Osteocyte (in vitro differentiated cells): ENCODE data around the gene ZNF75A. TPM values are rescaled to one million over a fixed set of nuclear protein-coding genes. Genes with fewer than 3 reads are reported as not detected.

Source experiments
- DNase-seq: peaks from one replicate; pipeline ENCODE4 v3.0.0; 2021; ENCODE audit warnings: mixed read lengths; ENCODE audit not compliant: unreplicated experiment; ENCODE audit errors: extremely low spot score
- H3K27ac Mint-ChIP-seq: one replicate; pipeline ENCODE4 v1.8.0; 2021; ENCODE audit warnings: mild to moderate bottlenecking, mixed read lengths; ENCODE audit not compliant: unreplicated experiment
- H3K27me3 Mint-ChIP-seq: one replicate; pipeline ENCODE4 v1.8.0; 2021; ENCODE audit warnings: mixed read lengths; ENCODE audit not compliant: unreplicated experiment
- H3K36me3 Mint-ChIP-seq: one replicate; pipeline ENCODE4 v1.8.0; 2021; ENCODE audit warnings: mixed read lengths; ENCODE audit not compliant: unreplicated experiment
- H3K4me1 Mint-ChIP-seq: one replicate; pipeline ENCODE4 v1.8.0; 2021; ENCODE audit warnings: mixed read lengths; ENCODE audit not compliant: unreplicated experiment
- H3K4me3 Mint-ChIP-seq: one replicate; pipeline ENCODE4 v1.8.0; 2021; ENCODE audit warnings: mild to moderate bottlenecking, moderate library complexity, mixed read lengths; ENCODE audit not compliant: unreplicated experiment
- H3K9me3 Mint-ChIP-seq: one replicate; pipeline ENCODE4 v1.8.0; 2021; ENCODE audit warnings: mixed read lengths; ENCODE audit not compliant: unreplicated experiment
- total RNA-seq: library from RNA; stranded (reverse); gene quantifications from 2 replicates; pipeline ENCODE4 v1.2.1, GENCODE V29; 2021
- TF ChIP-seq, protein P1 (sequence below): fragments of 200-600 bp; sonication (generic); IDR thresholded peaks from 2 replicates; pipeline ENCODE4 v1.5.0; 2021; ENCODE audit warnings: antibody characterized with exemption, mild to moderate bottlenecking, moderate library complexity

The ZNF75A gene
- total RNA-seq, 1 donor from 2014 or later: 24.2 TPM

DNA sequence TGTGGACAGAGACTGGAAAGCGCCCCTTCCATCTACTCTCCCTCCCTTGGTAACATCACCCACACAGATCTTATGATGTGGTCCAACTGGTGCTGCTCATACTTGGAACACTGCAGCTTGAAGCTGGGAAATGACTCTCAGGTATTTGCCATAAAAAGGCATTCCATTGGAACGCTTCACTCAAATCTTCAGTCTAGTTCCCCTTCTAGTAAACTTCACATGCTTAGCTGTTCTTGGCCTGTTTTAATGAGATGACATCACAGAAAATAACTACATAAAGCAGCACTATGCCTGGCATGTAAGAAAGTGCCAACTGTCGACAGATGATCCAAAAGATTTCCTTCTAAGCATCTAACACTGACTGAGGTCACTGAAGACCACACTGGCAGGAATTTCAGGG lies 12.7 kb upstream of the ZNF75A start:
- DNase-seq: no peak
- no peak overlapping the region for H3K27ac Mint-ChIP-seq
- H3K27me3 Mint-ChIP-seq: no peaks in the 10 kb centered on the region
- TF ChIP-seq, protein P1, sequence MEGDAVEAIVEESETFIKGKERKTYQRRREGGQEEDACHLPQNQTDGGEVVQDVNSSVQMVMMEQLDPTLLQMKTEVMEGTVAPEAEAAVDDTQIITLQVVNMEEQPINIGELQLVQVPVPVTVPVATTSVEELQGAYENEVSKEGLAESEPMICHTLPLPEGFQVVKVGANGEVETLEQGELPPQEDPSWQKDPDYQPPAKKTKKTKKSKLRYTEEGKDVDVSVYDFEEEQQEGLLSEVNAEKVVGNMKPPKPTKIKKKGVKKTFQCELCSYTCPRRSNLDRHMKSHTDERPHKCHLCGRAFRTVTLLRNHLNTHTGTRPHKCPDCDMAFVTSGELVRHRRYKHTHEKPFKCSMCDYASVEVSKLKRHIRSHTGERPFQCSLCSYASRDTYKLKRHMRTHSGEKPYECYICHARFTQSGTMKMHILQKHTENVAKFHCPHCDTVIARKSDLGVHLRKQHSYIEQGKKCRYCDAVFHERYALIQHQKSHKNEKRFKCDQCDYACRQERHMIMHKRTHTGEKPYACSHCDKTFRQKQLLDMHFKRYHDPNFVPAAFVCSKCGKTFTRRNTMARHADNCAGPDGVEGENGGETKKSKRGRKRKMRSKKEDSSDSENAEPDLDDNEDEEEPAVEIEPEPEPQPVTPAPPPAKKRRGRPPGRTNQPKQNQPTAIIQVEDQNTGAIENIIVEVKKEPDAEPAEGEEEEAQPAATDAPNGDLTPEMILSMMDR: no peak
- H3K4me1 Mint-ChIP-seq: no peaks in the 10 kb centered on the region
- no peak overlapping the region for H3K4me3 Mint-ChIP-seq
- H3K9me3 Mint-ChIP-seq: peaks cover 41% of the 10 kb centered on the region
- peaks cover 74% of the 10 kb centered on the region for H3K36me3 Mint-ChIP-seq

DNA sequence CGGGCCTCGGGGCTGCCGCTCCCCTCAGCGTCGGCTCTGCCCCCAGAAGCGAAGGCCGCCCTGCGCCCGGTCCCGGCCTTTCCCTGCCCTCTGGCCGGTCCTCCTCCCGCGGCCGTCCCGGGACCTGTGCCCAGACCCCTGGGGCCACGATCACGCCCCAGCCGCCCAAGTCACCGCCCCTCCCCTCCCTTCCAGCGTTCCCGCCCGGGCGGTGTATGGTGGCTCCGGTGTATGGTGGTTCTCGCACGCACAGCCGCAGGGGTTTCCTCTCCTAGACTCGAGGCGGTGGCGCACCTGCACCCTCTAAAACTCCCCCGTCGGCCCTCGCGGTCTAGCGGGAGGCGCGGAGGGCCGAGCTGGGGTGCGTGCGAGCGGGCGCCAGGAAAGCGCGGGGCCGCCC lies 10.1 kb upstream of the ZNF75A start:
- H3K27ac Mint-ChIP-seq: no peak overlapping the region
- TF ChIP-seq, protein P1: no peak
- peaks cover 76% of the 10 kb centered on the region for H3K36me3 Mint-ChIP-seq
- no peak for DNase-seq
- no peaks in the 10 kb centered on the region for H3K4me1 Mint-ChIP-seq
- H3K4me3 Mint-ChIP-seq: no peak overlapping the region
- peaks cover 59% of the 10 kb centered on the region for H3K9me3 Mint-ChIP-seq
- no peaks in the 10 kb centered on the region for H3K27me3 Mint-ChIP-seq

DNA sequence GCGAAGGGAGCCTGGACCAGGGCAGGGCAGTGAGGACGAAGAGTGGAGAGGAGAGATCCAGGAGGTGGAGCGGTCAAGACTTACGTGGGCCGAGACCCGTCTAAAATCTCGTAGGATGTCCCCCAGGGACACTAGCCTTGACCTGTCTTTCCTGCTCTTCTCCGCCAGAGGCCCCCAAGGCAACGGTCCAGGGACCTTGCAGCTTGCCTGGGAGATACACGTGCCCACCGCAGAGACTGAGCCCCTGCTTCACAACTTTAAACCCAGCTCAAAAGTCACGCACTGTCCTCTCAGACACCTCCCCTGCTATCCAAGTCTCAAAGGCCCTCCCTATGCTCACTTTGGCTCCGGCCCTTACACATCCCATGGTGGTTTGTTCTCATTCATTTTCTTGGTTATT lies 9.5 kb upstream of the ZNF75A start:
- Mint-ChIP-seq H3K4me3 (no peak overlapping the region), H3K4me1 (no peaks in the 10 kb centered on the region)

DNA sequence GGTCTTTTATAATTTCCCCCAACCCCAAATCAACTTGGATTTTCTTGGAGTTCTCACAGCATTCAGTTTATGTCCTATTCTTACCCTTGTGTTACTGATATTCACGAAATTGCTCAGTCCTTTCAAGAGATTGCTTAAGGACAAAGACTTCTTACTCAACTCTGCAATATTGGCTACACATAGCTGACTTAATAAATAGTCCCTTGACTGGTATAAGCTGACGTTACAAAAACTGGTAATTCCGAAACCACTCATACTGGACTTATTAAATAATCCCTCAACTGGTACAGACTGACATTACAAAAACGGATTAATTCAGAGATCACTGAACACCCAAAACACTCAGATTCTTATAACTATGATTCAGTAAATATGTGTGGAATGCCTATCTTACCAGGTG lies 927 bp upstream of the ZNF75A start:
- H3K4me3 Mint-ChIP-seq: peak overlapping the region; percentile 75
- H3K27me3 Mint-ChIP-seq: no peaks in the 10 kb centered on the region
- TF ChIP-seq, protein P1: no peak
- peaks cover 69% of the 10 kb centered on the region for H3K36me3 Mint-ChIP-seq
- H3K4me1 Mint-ChIP-seq: peaks cover 13% of the 10 kb centered on the region
- DNase-seq: no peak
- peaks cover 42% of the 10 kb centered on the region for H3K9me3 Mint-ChIP-seq
- H3K27ac Mint-ChIP-seq: peak overlapping the region; percentile 87

More for the DNA sequence above, 9.5 kb upstream of the ZNF75A start:
- TF ChIP-seq, protein P1: no peak
- Mint-ChIP-seq H3K27me3 (no peaks in the 10 kb centered on the region), H3K36me3 (peaks cover 76% of the 10 kb centered on the region), H3K27ac (no peak overlapping the region), H3K9me3 (peaks cover 64% of the 10 kb centered on the region)
- DNase-seq: no peak

DNA sequence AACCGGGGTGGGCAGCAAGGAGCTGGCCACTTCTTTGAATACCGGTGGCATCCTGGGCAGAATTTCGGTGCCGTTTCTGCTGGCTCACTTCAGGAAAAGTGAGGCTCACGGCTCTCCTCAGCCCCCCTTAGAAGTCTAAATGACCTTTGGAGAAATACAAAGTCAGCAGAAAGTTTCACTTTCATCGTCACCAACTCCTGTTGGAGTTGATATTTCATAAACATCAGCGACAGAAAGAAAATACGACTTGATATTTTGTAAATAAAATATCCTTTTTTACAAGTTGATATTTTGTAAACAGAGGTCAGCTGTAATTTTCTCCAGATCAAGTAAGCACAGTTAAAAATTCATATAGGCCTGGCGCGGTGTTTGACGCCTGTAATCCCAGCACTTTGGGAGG lies 781 bp downstream of the ZNF75A start:
- Mint-ChIP-seq H3K27me3 (no peaks in the 10 kb centered on the region), H3K4me3 (peak overlapping the region; percentile 75), H3K36me3 (peaks cover 62% of the 10 kb centered on the region), H3K4me1 (peaks cover 13% of the 10 kb centered on the region), H3K27ac (peak overlapping the region; percentile 82), H3K9me3 (peaks cover 25% of the 10 kb centered on the region)
- TF ChIP-seq, protein P1: no peak
- no peak for DNase-seq
